GM19395 (cell line): ENCODE results near the gene PAFAH1B2.
"Not testable (repeated sequence)": the region's sequence is repeated elsewhere in the genome, so short reads cannot be mapped to it uniquely, and the experiment has no call there.

Experiments used
- ATAC-seq: cut with Tn5 transposase; IDR thresholded peaks from one replicate; pipeline ENCODE4 v1.9.1; 2021; ENCODE audit warnings: mild to moderate bottlenecking, moderate library complexity; ENCODE audit not compliant: unreplicated experiment

Gene PAFAH1B2

GRCh38 chr11:117171007-117171403, 26.9 kb downstream of the PAFAH1B2 start:
- no peak for ATAC-seq

- no peak for ATAC-seq
These were observed 27.4 kb downstream of the PAFAH1B2 start for GRCh38 chr11:117171404-117172061.

GRCh38 chr11:117172724-117173421, 28.8 kb downstream of the PAFAH1B2 start:
- no peak for ATAC-seq

- ATAC-seq: no peak
These were observed 31.0 kb downstream of the PAFAH1B2 start for GRCh38 chr11:117175104-117175503.

- no peak for ATAC-seq
These were observed 31.7 kb downstream of the PAFAH1B2 start for GRCh38 chr11:117175781-117176180.

GRCh38 chr11:117176186-117176585, 32.1 kb downstream of the PAFAH1B2 start:
- ATAC-seq: no peak

GRCh38 chr11:117177534-117178209, 33.6 kb downstream of the PAFAH1B2 start:
- ATAC-seq: no peak

- ATAC-seq: peak; percentile 87
These were observed 34.3 kb downstream of the PAFAH1B2 start, which contains the start of gene SIDT2 for GRCh38 chr11:117178210-117179034. Gene SIDT2 (plus strand): TSS chr11:117178743. CDS start chr11:117179264, 521 bp downstream.

- peak; percentile 33 for ATAC-seq
These were observed 35.2 kb downstream of the PAFAH1B2 start for GRCh38 chr11:117179048-117179999.

- ATAC-seq: no peak
These were observed 35.9 kb downstream of the PAFAH1B2 start for GRCh38 chr11:117180020-117180419.

- ATAC-seq: peak; percentile 41
These were observed 36.8 kb downstream of the PAFAH1B2 start for GRCh38 chr11:117180661-117181585.

- ATAC-seq: no peak
These were observed 37.8 kb downstream of the PAFAH1B2 start for GRCh38 chr11:117181586-117182550.

GRCh38 chr11:117182551-117182935, 38.5 kb downstream of the PAFAH1B2 start:
- no peak for ATAC-seq

GRCh38 chr11:117183178-117183577, 39.1 kb downstream of the PAFAH1B2 start:
- not testable (repeated sequence) for ATAC-seq

- ATAC-seq: no peak
These were observed 39.8 kb downstream of the PAFAH1B2 start for GRCh38 chr11:117183724-117184349.

GRCh38 chr11:117185736-117186430, 41.8 kb downstream of the PAFAH1B2 start:
- no peak for ATAC-seq

- ATAC-seq: no peak
These were observed 42.3 kb downstream of the PAFAH1B2 start for GRCh38 chr11:117186431-117186761.
